Osteocyte (in vitro differentiated cells): ENCODE data around the gene PRKCE. TPM values are rescaled to one million over a fixed set of nuclear protein-coding genes. Genes with fewer than 3 reads are reported as not detected.
"Not testable (repeated sequence)": the region's sequence is repeated elsewhere in the genome, so short reads cannot be mapped to it uniquely, and the experiment has no call there.

Source experiments
- DNase-seq: peaks from one replicate; pipeline ENCODE4 v3.0.0; 2021; ENCODE audit warnings: mixed read lengths; ENCODE audit not compliant: unreplicated experiment; ENCODE audit errors: extremely low spot score
- H3K27ac Mint-ChIP-seq: one replicate; pipeline ENCODE4 v1.8.0; 2021; ENCODE audit warnings: mild to moderate bottlenecking, mixed read lengths; ENCODE audit not compliant: unreplicated experiment
- H3K27me3 Mint-ChIP-seq: one replicate; pipeline ENCODE4 v1.8.0; 2021; ENCODE audit warnings: mixed read lengths; ENCODE audit not compliant: unreplicated experiment
- H3K36me3 Mint-ChIP-seq: one replicate; pipeline ENCODE4 v1.8.0; 2021; ENCODE audit warnings: mixed read lengths; ENCODE audit not compliant: unreplicated experiment
- H3K4me1 Mint-ChIP-seq: one replicate; pipeline ENCODE4 v1.8.0; 2021; ENCODE audit warnings: mixed read lengths; ENCODE audit not compliant: unreplicated experiment
- H3K4me3 Mint-ChIP-seq: one replicate; pipeline ENCODE4 v1.8.0; 2021; ENCODE audit warnings: mild to moderate bottlenecking, moderate library complexity, mixed read lengths; ENCODE audit not compliant: unreplicated experiment
- H3K9me3 Mint-ChIP-seq: one replicate; pipeline ENCODE4 v1.8.0; 2021; ENCODE audit warnings: mixed read lengths; ENCODE audit not compliant: unreplicated experiment
- CTCF ChIP-seq: fragments of 200-600 bp; sonication (generic); IDR thresholded peaks from 2 replicates; pipeline ENCODE4 v1.5.0; 2021; ENCODE audit warnings: antibody characterized with exemption, mild to moderate bottlenecking, moderate library complexity
- total RNA-seq: library from RNA; stranded (reverse); gene quantifications from 2 replicates; pipeline ENCODE4 v1.2.1, GENCODE V29; 2021

Gene PRKCE
- total RNA-seq, 1 donor from 2014 or later, result 13.8 TPM

- no peak overlapping the region for H3K27ac Mint-ChIP-seq
- no peak for TF ChIP-seq CTCF
- no peak for DNase-seq
- no peak overlapping the region for H3K4me3 Mint-ChIP-seq
- peaks cover 2% of the 10 kb centered on the region for H3K36me3 Mint-ChIP-seq
- no peaks in the 10 kb centered on the region for H3K27me3 Mint-ChIP-seq
- peaks cover 13% of the 10 kb centered on the region for H3K9me3 Mint-ChIP-seq
- H3K4me1 Mint-ChIP-seq, result peaks cover 47% of the 10 kb centered on the region
Observed at GRCh38 chr2:45852450-45853150, 201.1 kb downstream of the PRKCE start.

- H3K27ac Mint-ChIP-seq, result no peak overlapping the region
- no peaks in the 10 kb centered on the region for H3K36me3 Mint-ChIP-seq
- TF ChIP-seq CTCF, result no peak
- DNase-seq, result no peak
- H3K4me3 Mint-ChIP-seq, result no peak overlapping the region
- H3K4me1 Mint-ChIP-seq, result peaks cover 41% of the 10 kb centered on the region
- no peaks in the 10 kb centered on the region for H3K27me3 Mint-ChIP-seq
- peaks cover 13% of the 10 kb centered on the region for H3K9me3 Mint-ChIP-seq
Observed at GRCh38 chr2:45855374-45855773, 203.9 kb downstream of the PRKCE start.

GRCh38 chr2:45856391-45857274 lies 205.2 kb downstream of the PRKCE start:
- no peaks in the 10 kb centered on the region for H3K36me3 Mint-ChIP-seq
- H3K9me3 Mint-ChIP-seq, result peaks cover 3% of the 10 kb centered on the region
- no peak for TF ChIP-seq CTCF
- H3K4me1 Mint-ChIP-seq, result peaks cover 42% of the 10 kb centered on the region
- H3K27ac Mint-ChIP-seq, result no peak overlapping the region
- DNase-seq, result no peak
- no peak overlapping the region for H3K4me3 Mint-ChIP-seq
- H3K27me3 Mint-ChIP-seq, result no peaks in the 10 kb centered on the region

GRCh38 chr2:45857275-45857609 lies 205.8 kb downstream of the PRKCE start:
- Mint-ChIP-seq H3K27ac (no peak overlapping the region), H3K27me3 (no peaks in the 10 kb centered on the region), H3K36me3 (no peaks in the 10 kb centered on the region), H3K4me3 (no peak overlapping the region), H3K4me1 (peaks cover 36% of the 10 kb centered on the region), H3K9me3 (peaks cover 3% of the 10 kb centered on the region)
- no peak for DNase-seq
- no peak for TF ChIP-seq CTCF

GRCh38 chr2:45857867-45858520 lies 206.5 kb downstream of the PRKCE start:
- Mint-ChIP-seq H3K9me3 (peaks cover 3% of the 10 kb centered on the region), H3K27me3 (no peaks in the 10 kb centered on the region), H3K36me3 (no peaks in the 10 kb centered on the region), H3K4me3 (no peak overlapping the region), H3K27ac (no peak overlapping the region), H3K4me1 (peaks cover 28% of the 10 kb centered on the region)
- DNase-seq, result no peak
- no peak for TF ChIP-seq CTCF

- not testable (repeated sequence) for DNase-seq, H3K27ac Mint-ChIP-seq, H3K9me3 Mint-ChIP-seq, H3K4me3 Mint-ChIP-seq, H3K36me3 Mint-ChIP-seq, H3K27me3 Mint-ChIP-seq
- H3K4me1 Mint-ChIP-seq, result peaks cover 27% of the 10 kb centered on the region
Observed at GRCh38 chr2:45858872-45859271, 207.4 kb downstream of the PRKCE start.
